ENCODE results near the gene DGKD.
"Not testable (repeated sequence)": the region's sequence is repeated elsewhere in the genome, so short reads cannot be mapped to it uniquely, and the experiment has no call there.

Gene DGKD

GRCh38 chr2:233387225-233387624, 32.9 kb downstream of the DGKD start:
- no peak for DNase-seq

GRCh38 chr2:233387667-233388528, 33.6 kb downstream of the DGKD start:
- DNase-seq = no peak

GRCh38 chr2:233389601-233390125, 35.4 kb downstream of the DGKD start:
- no peak for DNase-seq

GRCh38 chr2:233395687-233396086, 41.4 kb downstream of the DGKD start:
- no peak for DNase-seq

- not testable (repeated sequence) for DNase-seq
Observed at GRCh38 chr2:233396726-233397665, 42.7 kb downstream of the DGKD start.

GRCh38 chr2:233399306-233400225, 45.3 kb downstream of the DGKD start:
- no peak for DNase-seq

GRCh38 chr2:233400341-233400740, 46.0 kb downstream of the DGKD start:
- DNase-seq = no peak

- no peak for DNase-seq
Observed at GRCh38 chr2:233400961-233401360, 46.7 kb downstream of the DGKD start.

- DNase-seq = no peak
Observed at GRCh38 chr2:233402346-233402745, 48.1 kb downstream of the DGKD start.

GRCh38 chr2:233402789-233403188, 48.5 kb downstream of the DGKD start:
- DNase-seq = no peak

GRCh38 chr2:233404222-233404621, 49.9 kb downstream of the DGKD start:
- DNase-seq = peak; percentile 69

- DNase-seq = no peak
Observed at GRCh38 chr2:233406865-233407264, 52.6 kb downstream of the DGKD start.

- no peak for DNase-seq
Observed at GRCh38 chr2:233407771-233408181, 53.5 kb downstream of the DGKD start.

GRCh38 chr2:233408366-233409285, 54.3 kb downstream of the DGKD start:
- no peak for DNase-seq

GRCh38 chr2:233409286-233409991, 55.1 kb downstream of the DGKD start:
- peak; percentile 80 for DNase-seq

- DNase-seq = peak; percentile 39
Observed at GRCh38 chr2:233410196-233410760, 56.0 kb downstream of the DGKD start.

GRCh38 chr2:233411162-233411561, 56.9 kb downstream of the DGKD start:
- no peak for DNase-seq

GRCh38 chr2:233412405-233412804, 58.1 kb downstream of the DGKD start:
- no peak for DNase-seq

GRCh38 chr2:233413046-233413445, 58.8 kb downstream of the DGKD start:
- no peak for DNase-seq

All from hematopoietic multipotent progenitor cell treated with erythropoietin and hydrocortisone succinate and interleukin-3 and kit ligand, for 6 days (in vitro differentiated cells).